Skeletal muscle satellite cell (primary cell): ENCODE measurements around the gene MAP3K14.

Source experiments
- H3K27me3 ChIP-seq: 2 replicates; pipeline ENCODE4 v1.7.0; 2013; ENCODE audit warnings: low read length; ENCODE audit not compliant: control insufficient read depth, insufficient read depth
- H3K36me3 ChIP-seq: 2 replicates; pipeline ENCODE4 v1.7.0; 2013; ENCODE audit warnings: mild to moderate bottlenecking, control low read depth, low read length; ENCODE audit not compliant: insufficient read depth
- H3K4me1 ChIP-seq: 2 replicates; pipeline ENCODE4 v1.7.0; 2013; ENCODE audit warnings: low read length; ENCODE audit not compliant: control insufficient read depth, insufficient read depth
- H3K4me2 ChIP-seq: 2 replicates; pipeline ENCODE4 v1.7.0; 2013; ENCODE audit warnings: mild to moderate bottlenecking, low read length
- H3K4me3 ChIP-seq: 2 replicates; pipeline ENCODE4 v1.7.0; 2013; ENCODE audit warnings: low read length
- H3K9ac ChIP-seq: 2 replicates; pipeline ENCODE4 v1.7.0; 2013; ENCODE audit warnings: mild to moderate bottlenecking, low read depth, low read length, moderate library complexity
- H3K9me3 ChIP-seq: replicated peaks from 2 replicates; pipeline ENCODE4 v1.7.0; 2013; ENCODE audit warnings: mild to moderate bottlenecking, control low read depth, low read length

MAP3K14 gene

DNA sequence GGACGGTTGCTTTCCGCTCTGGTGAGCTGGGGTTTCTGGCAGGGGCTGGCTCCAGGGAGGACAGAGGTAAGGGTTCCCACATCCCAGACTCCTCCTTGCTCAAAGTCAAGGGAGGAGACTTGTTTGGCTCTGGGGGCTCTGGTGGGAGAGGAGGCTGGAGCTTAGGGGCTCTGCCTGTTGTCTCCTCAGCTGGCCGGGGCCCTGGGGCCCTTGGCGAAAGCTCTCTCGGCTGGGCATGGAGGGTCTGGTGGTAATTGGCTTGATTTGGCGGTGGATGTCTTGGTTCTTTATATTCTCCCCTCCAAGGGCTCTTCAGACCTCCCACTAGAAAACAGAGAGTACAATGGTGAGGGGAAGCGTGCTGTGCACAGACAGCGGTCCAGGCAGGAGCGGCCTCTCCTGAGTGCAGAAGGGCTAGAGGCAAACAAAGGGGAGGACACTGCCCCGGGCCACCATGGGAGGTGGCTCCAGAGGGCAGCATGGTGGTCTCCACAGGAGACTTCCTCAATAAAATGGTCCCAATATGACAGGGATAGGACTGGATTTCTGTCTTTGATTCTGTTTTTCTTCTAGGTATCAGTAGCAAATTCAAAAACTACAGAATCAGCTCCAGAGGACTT is 49.3 kb downstream of the MAP3K14 start:
- Histone ChIP-seq H3K9ac (no peak overlapping the region), H3K27me3 (no peaks in the 10 kb centered on the region), H3K9me3 (no peaks in the 10 kb centered on the region), H3K4me2 (no peak overlapping the region), H3K36me3 (peaks cover 88% of the 10 kb centered on the region), H3K4me3 (no peak overlapping the region), H3K4me1 (peaks cover 36% of the 10 kb centered on the region)

- H3K36me3 ChIP-seq = peaks cover 83% of the 10 kb centered on the region
- H3K4me3 ChIP-seq = no peak overlapping the region
- no peaks in the 10 kb centered on the region for H3K27me3 ChIP-seq
- H3K4me1 ChIP-seq = peaks cover 47% of the 10 kb centered on the region
- H3K9ac ChIP-seq = peak overlapping the region; percentile 25
- peak overlapping the region; percentile 28 for H3K4me2 ChIP-seq
- no peaks in the 10 kb centered on the region for H3K9me3 ChIP-seq
Measured at GRCh38 chr17:45266372-45266926, 50.4 kb downstream of the MAP3K14 start.

- Histone ChIP-seq H3K4me1 (peaks cover 50% of the 10 kb centered on the region), H3K4me3 (no peak overlapping the region), H3K4me2 (peak overlapping the region; percentile 28), H3K9ac (no peak overlapping the region), H3K36me3 (peaks cover 79% of the 10 kb centered on the region), H3K9me3 (no peaks in the 10 kb centered on the region), H3K27me3 (no peaks in the 10 kb centered on the region)
Measured at GRCh38 chr17:45265821-45266220, 51.0 kb downstream of the MAP3K14 start.

GRCh38 chr17:45264988-45265387 is 51.8 kb downstream of the MAP3K14 start:
- H3K4me3 ChIP-seq = no peak overlapping the region
- H3K27me3 ChIP-seq = no peaks in the 10 kb centered on the region
- H3K36me3 ChIP-seq = peaks cover 71% of the 10 kb centered on the region
- H3K9me3 ChIP-seq = no peaks in the 10 kb centered on the region
- H3K4me2 ChIP-seq = no peak overlapping the region
- H3K4me1 ChIP-seq = peaks cover 50% of the 10 kb centered on the region
- H3K9ac ChIP-seq = no peak overlapping the region

- H3K9ac ChIP-seq = no peak overlapping the region
- H3K36me3 ChIP-seq = peaks cover 66% of the 10 kb centered on the region
- H3K4me2 ChIP-seq = no peak overlapping the region
- peaks cover 50% of the 10 kb centered on the region for H3K4me1 ChIP-seq
- no peaks in the 10 kb centered on the region for H3K27me3 ChIP-seq
- no peak overlapping the region for H3K4me3 ChIP-seq
- no peaks in the 10 kb centered on the region for H3K9me3 ChIP-seq
Measured at GRCh38 chr17:45264430-45264829, 52.4 kb downstream of the MAP3K14 start.

DNA sequence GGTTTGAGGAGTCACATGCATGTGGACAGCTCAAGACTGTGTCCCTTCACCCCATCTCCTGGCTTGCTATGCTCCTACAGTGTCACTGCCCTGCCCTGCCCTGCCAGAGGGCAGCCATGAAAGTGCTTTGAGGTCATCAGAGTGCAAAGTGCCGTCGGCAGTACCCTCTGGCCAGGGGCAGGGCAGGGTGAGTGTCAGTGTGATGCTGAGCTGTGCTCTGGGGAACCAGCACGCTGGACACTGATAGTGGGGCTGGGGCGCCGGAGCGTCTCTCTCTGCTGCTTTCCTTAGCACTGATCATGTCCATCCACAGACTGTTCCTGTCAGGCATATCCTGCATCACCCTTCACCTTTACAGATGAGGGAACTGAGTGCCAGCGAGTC is 53.4 kb downstream of the MAP3K14 start:
- Histone ChIP-seq H3K4me2 (no peak overlapping the region), H3K4me3 (no peak overlapping the region)

GRCh38 chr17:45262516-45263476 is 54.0 kb downstream of the MAP3K14 start:
- Histone ChIP-seq H3K27me3 (no peaks in the 10 kb centered on the region), H3K9me3 (no peaks in the 10 kb centered on the region), H3K4me2 (peak overlapping the region; percentile 44), H3K36me3 (peaks cover 49% of the 10 kb centered on the region), H3K4me1 (peaks cover 50% of the 10 kb centered on the region), H3K4me3 (no peak overlapping the region), H3K9ac (peak overlapping the region; percentile 10)

More for the DNA sequence above, 53.4 kb downstream of the MAP3K14 start:
- Histone ChIP-seq H3K9me3 (no peaks in the 10 kb centered on the region), H3K36me3 (peaks cover 56% of the 10 kb centered on the region), H3K4me1 (peaks cover 50% of the 10 kb centered on the region), H3K27me3 (no peaks in the 10 kb centered on the region), H3K9ac (no peak overlapping the region)

DNA sequence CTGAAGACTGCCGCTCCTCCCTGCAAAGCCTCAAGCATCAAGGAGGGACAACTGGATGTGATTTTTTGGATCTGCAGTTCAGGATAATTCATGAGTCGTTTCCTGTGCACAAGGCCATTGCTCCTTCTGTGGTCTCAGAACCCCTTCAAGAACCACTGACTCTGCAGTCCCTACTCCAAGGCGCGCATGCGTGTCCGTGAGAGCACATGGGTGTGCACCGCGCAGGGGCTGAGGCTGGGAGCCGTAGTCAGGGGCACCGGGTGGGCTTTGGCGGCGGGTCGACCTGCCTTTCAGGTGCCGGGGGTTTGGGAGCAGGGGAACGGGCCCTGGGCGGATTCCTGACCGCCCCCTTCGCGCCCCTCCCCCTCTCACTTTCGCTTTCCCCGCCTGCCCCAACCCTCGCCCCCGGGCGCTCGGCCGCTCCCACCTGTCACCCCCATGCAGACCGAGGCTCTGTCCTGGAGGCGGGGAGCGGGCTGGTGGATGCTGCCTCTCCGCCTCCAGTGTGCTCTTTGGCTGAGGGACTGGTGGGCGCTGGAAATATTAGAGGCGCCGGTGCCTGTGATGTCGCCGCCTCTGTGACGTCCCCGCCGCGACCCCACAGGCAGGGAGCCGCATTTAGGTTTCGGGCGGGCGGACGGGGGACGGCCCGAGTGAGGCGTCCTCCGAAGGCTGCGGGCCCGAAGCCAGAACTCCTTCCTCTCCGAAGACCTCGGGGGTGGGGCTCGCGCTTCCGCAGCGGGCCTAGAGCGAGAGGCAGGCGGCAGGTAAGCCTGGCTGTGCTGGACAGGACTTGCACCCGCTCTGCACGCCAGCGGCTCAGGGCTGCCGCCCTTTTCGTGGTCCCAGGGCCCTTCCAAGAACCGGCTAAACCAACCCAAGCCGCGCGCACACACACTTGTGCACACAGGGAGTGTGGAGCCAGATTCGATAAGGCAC is 55.0 kb downstream of the MAP3K14 start, which contains the start of gene SPATA32:
TSS of gene SPATA32 (minus strand) at position 518 of the 939 bp plus-strand sequence. CDS start at position 440, 78 bp downstream.
- Histone ChIP-seq H3K9me3 (no peaks in the 10 kb centered on the region), H3K4me3 (no peak within 1 kb of the TSS), H3K36me3 (peaks cover 40% of the 10 kb centered on the region), H3K4me1 (peaks cover 43% of the 10 kb centered on the region), H3K27me3 (no peaks in the 10 kb centered on the region), H3K4me2 (peak within 1 kb of the TSS; percentile 44), H3K9ac (peak within 1 kb of the TSS; percentile 10)

DNA sequence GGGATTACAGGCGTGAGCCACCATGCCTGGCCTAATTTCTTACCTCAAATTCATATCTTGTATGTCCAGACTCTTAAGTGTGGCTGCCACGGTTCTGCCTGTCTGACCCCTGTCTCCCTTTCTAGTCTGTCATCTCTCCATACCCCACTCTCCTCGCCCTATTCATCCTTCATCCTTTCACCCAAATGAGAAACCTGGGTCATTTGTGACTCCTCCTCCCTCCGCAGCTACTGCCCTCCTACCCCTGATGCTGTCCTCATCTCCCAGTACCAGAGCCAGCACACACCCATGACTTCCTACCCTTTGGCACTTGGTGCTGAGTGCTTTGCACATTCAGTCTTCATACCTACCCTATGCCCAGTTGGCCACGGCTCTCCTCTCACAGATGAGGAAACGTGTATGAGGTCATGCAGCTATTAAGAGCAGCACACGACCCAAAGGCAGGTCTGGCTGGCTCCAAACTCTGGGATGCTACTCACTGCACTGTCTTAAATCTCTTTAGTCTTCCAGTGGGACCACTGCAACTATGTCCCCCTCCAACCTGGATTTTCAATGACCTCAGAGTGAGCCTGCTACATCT is 56.5 kb downstream of the MAP3K14 start:
- Histone ChIP-seq H3K4me3 (no peak overlapping the region), H3K9me3 (no peaks in the 10 kb centered on the region), H3K9ac (no peak overlapping the region), H3K4me1 (peaks cover 30% of the 10 kb centered on the region), H3K4me2 (no peak overlapping the region), H3K36me3 (peaks cover 31% of the 10 kb centered on the region), H3K27me3 (no peaks in the 10 kb centered on the region)

- Histone ChIP-seq H3K36me3 (peaks cover 18% of the 10 kb centered on the region), H3K4me2 (no peak overlapping the region), H3K4me1 (peaks cover 29% of the 10 kb centered on the region), H3K4me3 (no peak overlapping the region), H3K9ac (no peak overlapping the region), H3K9me3 (no peaks in the 10 kb centered on the region), H3K27me3 (no peaks in the 10 kb centered on the region)
Measured at GRCh38 chr17:45258981-45259380, 57.8 kb downstream of the MAP3K14 start.
